LNCaP clone FGC (cell line): ENCODE data around the gene PLEKHA1.

Experiments
- DNase-seq: peaks from one replicate; pipeline ENCODE4 v3.0.0-alpha.2; 2011; ENCODE audit warnings: low read depth
- H3K4me3 ChIP-seq: 2 replicates; pipeline ENCODE4 v1.5.1; 2011; ENCODE audit warnings: mild to moderate bottlenecking, low read depth, low read length, control low read depth
- CTCF ChIP-seq: IDR thresholded peaks from 2 replicates; pipeline ENCODE4 v1.5.1; 2012; ENCODE audit warnings: mild to moderate bottlenecking; ENCODE audit not compliant: control insufficient read depth, insufficient read depth; ENCODE audit errors: extremely low read depth

PLEKHA1 gene

GRCh38 chr10:122374237-122374858, at the start of gene PLEKHA1:
TSS of gene PLEKHA1 (plus strand) at chr10:122374708. CDS start at chr10:122393201, 18,493 bp downstream.
- TF ChIP-seq CTCF, result no peak
- H3K4me3 ChIP-seq, result peak within 1 kb of the TSS; percentile 52
- DNase-seq, result peak; percentile 75

- no peak overlapping the region for H3K4me3 ChIP-seq
- no peak for TF ChIP-seq CTCF
- no peak for DNase-seq
Observed at GRCh38 chr10:122325235-122325634, 49.3 kb upstream of the PLEKHA1 start.

- TF ChIP-seq CTCF, result no peak
- H3K4me3 ChIP-seq, result no peak overlapping the region
- DNase-seq, result no peak
Observed at GRCh38 chr10:122326385-122326784, 48.1 kb upstream of the PLEKHA1 start.

- TF ChIP-seq CTCF, result no peak
- no peak for DNase-seq
Observed at GRCh38 chr10:122326806-122327205, 47.7 kb upstream of the PLEKHA1 start.

GRCh38 chr10:122327237-122328206, 47.0 kb upstream of the PLEKHA1 start:
- TF ChIP-seq CTCF, result no peak
- no peak for DNase-seq
- no peak overlapping the region for H3K4me3 ChIP-seq

More at GRCh38 chr10:122326806-122327205, 47.7 kb upstream of the PLEKHA1 start:
- H3K4me3 ChIP-seq, result no peak overlapping the region

GRCh38 chr10:122328676-122329075, 45.8 kb upstream of the PLEKHA1 start:
- no peak overlapping the region for H3K4me3 ChIP-seq
- no peak for DNase-seq
- TF ChIP-seq CTCF, result no peak
